HUDEP-2 (cell line): ENCODE data around the gene KCNB1.

Experiments used
- DNase-seq, 76 experiments: peaks; one replicate each; lab custom pipeline; 2025; ENCODE audit not compliant: unreplicated experiment in 76 of 76; lab: John Stamatoyannopoulos, UW

The KCNB1 gene

GRCh38 chr20:49367113-49367512 is 115.4 kb downstream of the KCNB1 start:
- no peak for DNase-seq

DNA sequence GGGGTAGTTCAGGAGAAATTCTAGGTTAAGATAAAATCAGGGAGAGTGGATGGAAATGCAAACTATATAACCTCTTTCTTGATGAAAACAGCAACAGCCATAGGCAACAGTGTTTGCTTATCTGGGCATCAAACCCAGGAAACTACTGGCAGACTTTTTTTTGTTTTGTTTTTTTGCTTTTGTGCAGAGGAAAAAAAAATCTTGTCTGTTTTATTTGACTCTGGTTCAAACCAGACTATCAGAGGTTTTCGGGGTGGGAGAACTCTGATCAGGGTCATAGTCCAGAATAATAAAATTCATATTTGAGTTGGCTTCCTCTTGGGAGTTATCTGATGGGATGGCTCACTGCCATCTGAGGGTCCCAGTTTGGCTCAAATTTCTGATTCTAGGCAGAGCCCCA is 115.8 kb downstream of the KCNB1 start:
- no peak for DNase-seq

- no peak for DNase-seq
Measured at GRCh38 chr20:49361862-49362660, 120.4 kb downstream of the KCNB1 start.

DNA sequence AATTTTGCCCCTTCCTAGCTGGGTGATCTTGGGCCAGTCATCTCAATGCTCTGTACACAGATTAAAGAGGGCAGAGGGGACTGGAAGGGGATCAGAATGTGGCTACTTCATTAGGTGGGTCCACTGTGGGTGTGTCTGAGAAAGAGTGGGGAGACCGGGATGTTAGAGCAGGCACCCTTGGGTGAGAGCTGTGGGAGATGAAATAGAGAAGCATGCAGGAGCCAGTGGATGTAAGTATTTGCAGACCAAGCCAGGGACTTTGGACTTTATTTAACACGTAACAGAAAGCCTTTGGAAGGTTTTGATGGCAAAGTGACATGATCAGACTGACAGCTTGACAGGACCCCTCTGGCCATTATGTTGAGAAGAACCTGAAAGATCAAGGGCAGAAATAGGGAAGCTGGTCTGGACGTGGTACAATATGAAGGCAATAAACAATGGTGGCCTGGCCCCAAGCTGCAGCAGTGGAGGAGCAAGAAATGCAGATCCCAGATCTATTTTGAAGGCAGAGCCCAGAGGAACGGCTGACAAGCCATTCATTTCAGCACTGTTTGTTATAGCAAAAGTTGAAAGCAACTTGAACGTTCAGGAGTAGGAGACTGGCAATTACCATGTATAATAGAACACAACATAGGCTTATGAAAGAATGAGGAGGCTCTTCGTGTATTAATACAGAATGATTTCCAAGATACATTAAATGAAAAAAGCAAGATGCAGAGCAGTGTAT is 122.1 kb downstream of the KCNB1 start:
- DNase-seq, result no peak

- no peak for DNase-seq
Measured at GRCh38 chr20:49356676-49357075, 125.8 kb downstream of the KCNB1 start.

DNA sequence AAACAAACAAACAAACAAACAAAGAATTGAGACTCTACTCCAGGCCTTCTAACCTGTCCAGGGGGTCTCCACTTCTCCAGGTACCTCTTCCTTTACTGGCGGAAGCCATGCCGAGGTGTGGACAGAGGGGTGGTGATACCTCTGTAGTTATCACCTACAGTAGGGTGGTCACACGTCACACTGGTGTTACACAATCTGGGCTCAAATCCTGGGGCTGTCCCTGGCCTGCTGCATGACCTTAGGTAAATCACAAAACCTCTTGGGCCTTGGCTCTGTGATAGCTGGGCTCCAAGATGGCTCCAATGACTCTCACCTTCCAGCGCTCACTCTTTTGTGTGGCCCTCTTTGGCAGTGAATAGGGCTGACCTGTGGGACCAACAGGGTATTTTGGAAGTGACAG is 127.8 kb downstream of the KCNB1 start:
- no peak for DNase-seq

DNA sequence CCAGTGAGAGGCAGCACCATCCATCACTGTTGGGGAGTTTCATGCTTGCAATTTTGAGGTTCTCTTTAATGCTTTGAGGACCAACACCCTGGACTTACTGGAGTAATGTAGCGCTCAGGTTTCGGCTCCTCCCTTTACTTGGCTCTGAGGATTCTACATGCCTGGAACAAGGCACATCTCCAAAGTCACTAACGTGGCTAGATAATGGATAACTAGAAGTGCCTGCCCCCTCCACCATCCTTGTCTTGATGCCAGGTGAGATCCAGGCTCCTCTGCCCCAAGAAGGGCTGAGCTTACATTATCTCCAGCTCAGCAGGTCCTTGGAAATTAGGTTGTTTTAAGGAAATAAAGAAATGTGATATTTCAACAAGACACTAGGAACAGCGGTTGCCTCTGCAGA is 129.1 kb downstream of the KCNB1 start:
- no peak for DNase-seq

- DNase-seq, result no peak
Measured at GRCh38 chr20:49352751-49353150, 129.7 kb downstream of the KCNB1 start.

- no peak for DNase-seq
Measured at GRCh38 chr20:49351775-49352174, 130.7 kb downstream of the KCNB1 start.

DNA sequence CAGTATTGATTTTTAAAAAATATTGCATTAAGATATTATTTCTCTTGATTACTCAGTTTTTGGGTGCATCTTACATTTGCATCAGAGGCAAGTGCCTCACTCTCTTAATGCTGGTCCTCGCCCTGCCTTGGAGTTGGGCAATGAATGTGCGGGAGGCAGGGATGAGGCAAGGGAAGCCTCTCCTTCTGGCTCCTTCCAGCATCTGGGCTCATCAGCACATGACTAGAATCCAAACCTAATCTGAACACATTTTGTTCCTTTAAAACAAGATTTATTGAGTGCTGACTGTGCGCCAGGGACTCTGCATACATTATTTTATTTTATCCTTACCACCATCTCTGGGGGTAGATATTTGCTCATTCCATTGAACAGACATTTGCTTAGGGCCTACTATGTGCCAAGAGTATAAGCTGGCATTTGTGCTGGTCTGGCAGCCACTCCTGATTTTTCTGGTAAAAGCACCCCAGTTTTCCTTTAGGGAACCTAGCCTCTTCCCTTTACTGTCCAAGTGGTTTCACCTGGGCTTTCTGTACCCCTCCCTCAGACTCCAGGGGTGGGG is 132.7 kb downstream of the KCNB1 start:
- DNase-seq, result no peak

DNA sequence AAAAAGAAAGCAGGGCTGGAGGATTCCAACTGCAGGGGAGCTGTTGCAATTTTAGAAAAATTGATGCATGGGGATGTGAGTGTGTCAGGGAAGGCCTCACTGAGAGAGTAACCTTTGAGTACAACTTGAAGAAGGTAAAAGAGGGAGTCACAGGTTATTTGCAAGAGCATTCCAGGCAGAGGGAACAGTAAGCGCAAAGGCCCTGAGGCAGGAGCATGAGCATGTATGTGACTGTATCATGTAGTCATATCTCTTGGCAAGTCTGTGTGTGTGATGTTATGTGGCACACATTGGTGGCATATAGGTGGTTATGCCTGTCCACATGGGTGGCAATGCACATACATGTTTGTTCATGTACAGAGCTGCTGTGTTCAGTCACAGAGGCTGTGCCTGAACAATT is 133.4 kb downstream of the KCNB1 start:
- no peak for DNase-seq

GRCh38 chr20:49348563-49348962 is 133.9 kb downstream of the KCNB1 start:
- DNase-seq, result no peak

DNA sequence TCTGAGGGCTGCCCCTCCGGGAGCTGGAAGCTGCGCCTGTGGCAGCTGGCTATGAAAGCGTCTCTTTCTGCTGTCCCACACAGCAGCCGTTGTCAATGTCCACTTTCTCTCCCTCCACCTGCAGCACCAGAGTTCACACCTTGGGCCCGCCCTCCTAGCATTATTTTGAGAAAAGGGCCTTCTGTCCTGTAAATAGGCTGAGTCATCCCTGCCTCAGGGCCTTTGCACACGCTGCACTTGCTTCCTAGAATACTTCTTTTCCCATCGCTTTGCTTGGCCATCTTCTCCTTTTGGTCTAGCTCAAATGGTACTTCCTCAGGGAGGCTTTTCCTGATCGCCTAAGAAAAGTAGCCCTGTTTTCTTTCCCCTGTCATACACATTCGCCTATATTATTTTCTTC is 135.3 kb downstream of the KCNB1 start:
- DNase-seq, result no peak

- peak in 1 of 76 experiments; percentile 10 for DNase-seq
Measured at GRCh38 chr20:49346682-49347081, 135.8 kb downstream of the KCNB1 start.

GRCh38 chr20:49345524-49345923 is 136.9 kb downstream of the KCNB1 start:
- no peak for DNase-seq

GRCh38 chr20:49344975-49345374 is 137.5 kb downstream of the KCNB1 start:
- DNase-seq, result no peak

GRCh38 chr20:49344140-49344539 is 138.3 kb downstream of the KCNB1 start:
- no peak for DNase-seq

DNA sequence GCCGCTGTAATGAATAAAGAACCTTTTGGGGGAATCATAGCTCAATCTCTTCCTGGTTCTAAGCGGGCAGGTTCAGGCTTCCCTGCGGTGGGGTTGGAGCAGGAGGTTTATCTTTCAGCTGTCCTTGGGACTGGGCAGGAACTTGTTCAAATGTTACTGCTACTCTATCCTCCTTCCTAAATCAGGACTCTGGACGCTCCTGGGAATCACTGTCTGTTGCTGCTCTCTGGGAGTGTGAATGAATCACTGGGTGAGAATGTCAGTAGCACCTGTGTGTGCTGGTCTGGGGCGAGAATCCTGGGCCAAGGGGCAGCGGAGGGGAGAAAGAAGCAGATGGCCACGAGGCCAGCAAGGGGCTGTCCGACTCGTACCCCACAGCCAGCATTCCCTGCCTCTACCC is 139.2 kb downstream of the KCNB1 start:
- no peak for DNase-seq

GRCh38 chr20:49340161-49340966 is 142.1 kb downstream of the KCNB1 start:
- DNase-seq, result no peak

DNA sequence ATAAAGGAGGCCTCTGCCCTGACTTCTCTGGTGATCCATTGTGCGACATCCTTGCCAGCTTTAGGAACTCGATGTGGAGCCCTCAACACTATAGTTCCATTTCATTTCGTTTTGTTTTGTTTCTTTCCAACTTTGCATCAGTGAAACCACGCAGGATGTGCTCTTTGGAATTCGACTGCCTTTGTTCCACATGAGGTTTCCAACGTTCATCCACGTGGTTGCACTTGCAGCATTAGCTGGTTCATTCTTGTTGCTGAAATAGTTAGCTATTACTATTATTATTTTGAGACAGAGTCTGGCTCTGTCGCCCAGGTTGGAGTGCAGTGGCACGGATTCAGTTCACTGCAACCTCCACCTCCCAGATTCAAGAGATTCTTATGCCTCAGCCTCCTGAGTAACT is 143.3 kb downstream of the KCNB1 start:
- DNase-seq, result no peak

GRCh38 chr20:49338061-49338460 is 144.4 kb downstream of the KCNB1 start:
- no peak for DNase-seq
